ENCODE measurements around the gene CETN3.
"Not testable (repeated sequence)": the region's sequence is repeated elsewhere in the genome, so short reads cannot be mapped to it uniquely, and the experiment has no call there.

CETN3 gene

DNA sequence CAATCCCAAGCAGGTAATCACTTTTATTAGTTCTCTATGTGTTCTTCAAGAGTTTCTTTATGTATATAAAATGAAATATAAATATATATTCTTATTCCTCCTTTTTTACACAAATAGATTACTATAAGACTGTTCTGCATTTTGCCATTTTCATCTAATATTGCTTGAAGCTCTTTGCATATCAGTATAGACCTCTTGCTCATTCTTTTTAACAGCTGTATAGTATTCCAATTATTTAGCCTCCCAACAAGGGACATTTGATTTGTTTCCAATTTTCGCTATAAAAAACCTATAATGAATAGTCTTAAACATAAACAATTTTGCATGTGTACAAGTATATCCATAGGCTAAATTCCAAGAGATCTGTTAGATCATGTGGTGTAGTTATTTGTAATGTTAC is 25.2 kb downstream of the CETN3 start:
- no peaks in the 10 kb centered on the region for H3K9me3 ChIP-seq (ENCODE audit: control insufficient read depth, low read length)
- H3K27me3 ChIP-seq (ENCODE audit: control insufficient read depth, insufficient read depth, low read length, poor library complexity, severe bottlenecking) = no peaks in the 10 kb centered on the region

GRCh38 chr5:90383903-90384302 is 25.7 kb downstream of the CETN3 start:
- 77% methylated on average over 2 of the region's 2 CpGs; no CpG with 5 or more reads in 1 of the 2 experiments for WGBS, 2 experiments

More for the DNA sequence above, 25.2 kb downstream of the CETN3 start:
- H3K4me1 ChIP-seq (ENCODE audit: control insufficient read depth, insufficient read depth, low read length) = no peaks in the 10 kb centered on the region
- H3K36me3 ChIP-seq (ENCODE audit: control insufficient read depth, insufficient read depth, low read length) = no peaks in the 10 kb centered on the region
- no CpG with 5 or more reads among the region's 1 CpG for WGBS, 2 experiments
- H3K4me3 ChIP-seq (ENCODE audit: insufficient read depth, low read depth, low read length) = no peak overlapping the region
- H3K27ac ChIP-seq (ENCODE audit: insufficient read depth, low read depth, low read length, poor library complexity, severe bottlenecking) = no peak overlapping the region

DNA sequence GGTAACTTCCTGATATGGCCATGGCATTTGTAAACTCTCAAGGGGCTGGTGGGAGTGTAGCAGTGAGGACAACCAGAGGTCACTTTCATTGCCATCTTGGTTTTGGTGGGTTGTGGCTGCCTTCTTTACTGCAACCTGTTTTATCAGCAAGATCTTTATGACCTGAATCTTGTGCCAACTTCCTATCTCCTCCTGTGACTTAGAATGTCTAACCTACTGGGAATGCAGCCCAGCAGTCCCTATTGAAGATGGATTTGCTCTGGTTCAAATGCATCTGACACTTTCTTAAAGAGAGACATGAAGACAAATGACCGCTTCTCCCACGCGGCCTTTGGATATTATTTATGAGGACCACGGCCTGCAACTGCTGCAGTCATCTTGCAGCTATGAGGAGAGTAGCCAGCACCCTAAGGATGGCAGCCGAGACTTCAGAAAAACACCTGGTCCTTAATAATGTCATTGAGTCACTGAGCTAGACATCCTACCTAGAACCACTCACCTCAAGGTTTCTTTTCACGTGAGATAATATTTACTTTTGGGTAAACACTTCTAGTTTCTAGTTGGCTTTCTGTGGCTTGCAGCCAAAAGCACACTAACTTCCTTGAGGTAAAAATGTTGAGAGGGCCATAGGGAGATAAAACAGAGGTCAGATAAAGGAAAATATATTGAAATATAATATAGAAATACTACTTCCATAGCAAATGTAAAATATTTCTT is 28.2 kb downstream of the CETN3 start:
- Histone ChIP-seq H3K27ac (ENCODE audit: insufficient read depth, low read depth, low read length, poor library complexity, severe bottlenecking) (no peak overlapping the region), H3K4me3 (ENCODE audit: insufficient read depth, low read depth, low read length) (no peak overlapping the region), H3K4me1 (ENCODE audit: control insufficient read depth, insufficient read depth, low read length) (no peaks in the 10 kb centered on the region), H3K9me3 (ENCODE audit: control insufficient read depth, low read length) (no peaks in the 10 kb centered on the region), H3K36me3 (ENCODE audit: control insufficient read depth, insufficient read depth, low read length) (no peaks in the 10 kb centered on the region), H3K27me3 (ENCODE audit: control insufficient read depth, insufficient read depth, low read length, poor library complexity, severe bottlenecking) (no peaks in the 10 kb centered on the region)
- WGBS, 2 experiments = 94 to 96% methylated on average over 6 of the region's 6 CpGs

More at GRCh38 chr5:90383903-90384302, 25.7 kb downstream of the CETN3 start:
- Histone ChIP-seq H3K4me3 (ENCODE audit: insufficient read depth, low read depth, low read length) (no peak overlapping the region), H3K9me3 (ENCODE audit: control insufficient read depth, low read length) (no peaks in the 10 kb centered on the region), H3K27ac (ENCODE audit: insufficient read depth, low read depth, low read length, poor library complexity, severe bottlenecking) (no peak overlapping the region), H3K27me3 (ENCODE audit: control insufficient read depth, insufficient read depth, low read length, poor library complexity, severe bottlenecking) (no peaks in the 10 kb centered on the region), H3K4me1 (ENCODE audit: control insufficient read depth, insufficient read depth, low read length) (no peaks in the 10 kb centered on the region), H3K36me3 (ENCODE audit: control insufficient read depth, insufficient read depth, low read length) (no peaks in the 10 kb centered on the region)

DNA sequence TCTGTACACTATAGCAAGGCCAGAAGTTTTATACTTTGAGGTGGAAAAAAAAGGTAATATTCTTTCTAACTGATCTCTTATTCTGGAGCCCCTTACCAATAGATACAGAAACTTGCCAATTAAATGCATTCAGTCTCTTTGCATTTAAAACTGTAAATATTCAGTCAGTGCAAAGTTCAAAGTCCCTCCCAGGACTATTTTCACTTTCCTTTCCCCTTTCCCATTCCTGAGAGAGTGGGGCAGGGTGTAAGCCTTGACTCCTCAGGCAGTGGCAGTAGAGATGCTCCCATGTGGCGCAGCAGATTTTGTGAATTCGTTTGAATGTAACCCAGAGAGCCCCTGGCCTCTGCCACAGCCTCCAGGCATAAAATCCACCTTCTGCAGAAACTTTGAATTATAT is 29.9 kb downstream of the CETN3 start:
- no peaks in the 10 kb centered on the region for H3K4me1 ChIP-seq (ENCODE audit: control insufficient read depth, insufficient read depth, low read length)
- H3K27me3 ChIP-seq (ENCODE audit: control insufficient read depth, insufficient read depth, low read length, poor library complexity, severe bottlenecking) = no peaks in the 10 kb centered on the region
- no peak overlapping the region for H3K27ac ChIP-seq (ENCODE audit: insufficient read depth, low read depth, low read length, poor library complexity, severe bottlenecking)
- no peak overlapping the region for H3K4me3 ChIP-seq (ENCODE audit: insufficient read depth, low read depth, low read length)
- WGBS, 2 experiments = 86% methylated on average over 2 of the region's 2 CpGs
- H3K9me3 ChIP-seq (ENCODE audit: control insufficient read depth, low read length) = no peaks in the 10 kb centered on the region
- no peaks in the 10 kb centered on the region for H3K36me3 ChIP-seq (ENCODE audit: control insufficient read depth, insufficient read depth, low read length)

DNA sequence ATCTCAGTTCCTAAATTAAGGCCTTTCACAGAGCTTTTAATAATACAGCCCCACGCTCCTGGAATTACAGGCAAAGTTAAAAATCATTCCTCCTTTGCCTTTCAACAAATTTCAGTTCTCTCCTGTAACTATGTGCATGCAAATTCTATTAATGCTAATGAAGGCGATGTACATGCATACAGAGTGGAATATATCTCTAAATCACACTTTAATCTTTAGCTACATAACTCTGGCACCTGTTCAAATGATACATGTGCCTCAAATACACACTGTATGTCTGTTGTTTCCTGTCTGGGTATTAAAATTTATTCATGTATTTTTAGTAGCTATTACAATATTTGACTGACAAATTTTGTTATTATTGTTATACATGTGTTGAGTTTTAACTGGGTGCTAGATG is 30.8 kb downstream of the CETN3 start:
- Histone ChIP-seq H3K4me3 (ENCODE audit: insufficient read depth, low read depth, low read length) (no peak overlapping the region), H3K27ac (ENCODE audit: insufficient read depth, low read depth, low read length, poor library complexity, severe bottlenecking) (no peak overlapping the region), H3K9me3 (ENCODE audit: control insufficient read depth, low read length) (no peaks in the 10 kb centered on the region), H3K27me3 (ENCODE audit: control insufficient read depth, insufficient read depth, low read length, poor library complexity, severe bottlenecking) (no peaks in the 10 kb centered on the region), H3K4me1 (ENCODE audit: control insufficient read depth, insufficient read depth, low read length) (no peaks in the 10 kb centered on the region), H3K36me3 (ENCODE audit: control insufficient read depth, insufficient read depth, low read length) (no peaks in the 10 kb centered on the region)
- WGBS, 2 experiments = 90 to 100% methylated on average over 1 to 2 of the region's 2 CpGs

DNA sequence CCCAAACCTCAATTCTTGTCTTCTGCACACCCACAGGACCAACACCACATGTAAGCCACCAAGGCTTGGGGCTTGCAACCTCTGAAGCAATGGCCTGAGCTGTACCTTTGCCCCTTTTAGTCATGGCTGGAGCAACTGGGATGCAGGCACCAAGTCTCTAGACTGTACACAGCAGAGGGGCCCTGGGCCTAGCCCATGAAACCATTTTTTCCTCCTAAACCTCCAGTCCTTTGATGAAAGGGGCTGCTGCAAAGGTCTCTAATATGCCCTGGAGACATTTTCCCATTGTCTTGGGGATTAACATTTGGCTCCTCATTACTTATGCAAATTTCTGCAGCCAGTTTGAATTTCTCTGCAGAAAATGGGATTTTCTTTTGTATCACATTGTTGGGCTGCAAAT is 38.3 kb downstream of the CETN3 start:
- H3K9me3 ChIP-seq (ENCODE audit: control insufficient read depth, low read length); H3K4me3 ChIP-seq (ENCODE audit: insufficient read depth, low read depth, low read length); H3K27ac ChIP-seq (ENCODE audit: insufficient read depth, low read depth, low read length, poor library complexity, severe bottlenecking); H3K27me3 ChIP-seq (ENCODE audit: control insufficient read depth, insufficient read depth, low read length, poor library complexity, severe bottlenecking); H3K36me3 ChIP-seq (ENCODE audit: control insufficient read depth, insufficient read depth, low read length); H3K4me1 ChIP-seq (ENCODE audit: control insufficient read depth, insufficient read depth, low read length): not testable (repeated sequence)

DNA sequence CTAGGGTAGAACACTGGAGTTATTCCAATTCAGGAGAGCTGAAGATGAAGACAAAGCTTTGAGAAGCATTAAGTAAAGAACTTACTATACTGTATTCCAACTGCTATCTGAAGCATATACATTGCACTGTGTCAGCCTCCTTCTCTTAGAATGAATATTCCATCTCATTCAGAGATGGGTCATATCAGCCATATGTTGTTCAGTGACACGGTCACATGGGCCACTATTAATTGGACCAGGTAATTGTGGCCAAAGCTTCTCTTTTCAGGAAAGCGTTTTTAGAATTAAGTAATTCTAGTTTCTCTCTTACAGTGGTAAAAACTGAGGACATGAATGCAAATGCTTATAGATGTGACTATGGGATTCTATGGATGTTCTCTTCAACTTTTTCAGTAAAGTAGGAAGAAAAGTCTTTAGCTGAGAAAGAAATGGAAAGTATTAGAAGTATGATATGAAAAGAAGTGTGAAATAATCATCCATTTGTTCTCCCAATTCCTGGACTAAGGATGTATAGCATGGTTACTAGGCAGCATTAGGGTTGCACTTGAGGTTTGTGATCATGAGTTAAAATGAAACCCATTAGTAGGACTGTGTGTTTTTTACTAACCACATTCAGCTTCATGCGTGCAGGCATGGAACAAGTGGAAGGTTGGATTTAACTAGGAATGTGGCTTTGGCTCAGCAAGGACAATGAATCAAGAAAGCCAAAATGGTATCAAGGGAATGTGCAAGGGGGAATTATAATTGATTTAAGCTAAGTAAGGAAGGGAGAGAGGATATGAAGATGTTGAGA is 40.9 kb downstream of the CETN3 start:
- H3K27ac ChIP-seq (ENCODE audit: insufficient read depth, low read depth, low read length, poor library complexity, severe bottlenecking) = no peak overlapping the region
- H3K36me3 ChIP-seq (ENCODE audit: control insufficient read depth, insufficient read depth, low read length) = no peaks in the 10 kb centered on the region
- 97 to 98% methylated on average over 3 of the region's 3 CpGs for WGBS, 2 experiments
- H3K9me3 ChIP-seq (ENCODE audit: control insufficient read depth, low read length) = no peaks in the 10 kb centered on the region
- H3K4me3 ChIP-seq (ENCODE audit: insufficient read depth, low read depth, low read length) = no peak overlapping the region
- H3K4me1 ChIP-seq (ENCODE audit: control insufficient read depth, insufficient read depth, low read length) = no peaks in the 10 kb centered on the region
- no peaks in the 10 kb centered on the region for H3K27me3 ChIP-seq (ENCODE audit: control insufficient read depth, insufficient read depth, low read length, poor library complexity, severe bottlenecking)

- 93% methylated on average over 1 of the region's 1 CpG; no CpG with 5 or more reads in 1 of the 2 experiments for WGBS, 2 experiments
- Histone ChIP-seq H3K27ac (ENCODE audit: insufficient read depth, low read depth, low read length, poor library complexity, severe bottlenecking) (no peak overlapping the region), H3K4me3 (ENCODE audit: insufficient read depth, low read depth, low read length) (no peak overlapping the region), H3K9me3 (ENCODE audit: control insufficient read depth, low read length) (no peaks in the 10 kb centered on the region), H3K36me3 (ENCODE audit: control insufficient read depth, insufficient read depth, low read length) (no peaks in the 10 kb centered on the region), H3K4me1 (ENCODE audit: control insufficient read depth, insufficient read depth, low read length) (no peaks in the 10 kb centered on the region), H3K27me3 (ENCODE audit: control insufficient read depth, insufficient read depth, low read length, poor library complexity, severe bottlenecking) (no peaks in the 10 kb centered on the region)
Measured at GRCh38 chr5:90367879-90368278, 41.7 kb downstream of the CETN3 start.

- 64 to 77% methylated on average over 3 of the region's 3 CpGs for WGBS, 2 experiments
- Histone ChIP-seq H3K9me3 (ENCODE audit: control insufficient read depth, low read length) (no peaks in the 10 kb centered on the region), H3K27ac (ENCODE audit: insufficient read depth, low read depth, low read length, poor library complexity, severe bottlenecking) (no peak overlapping the region), H3K4me3 (ENCODE audit: insufficient read depth, low read depth, low read length) (no peak overlapping the region), H3K4me1 (ENCODE audit: control insufficient read depth, insufficient read depth, low read length) (no peaks in the 10 kb centered on the region), H3K27me3 (ENCODE audit: control insufficient read depth, insufficient read depth, low read length, poor library complexity, severe bottlenecking) (no peaks in the 10 kb centered on the region), H3K36me3 (ENCODE audit: control insufficient read depth, insufficient read depth, low read length) (no peaks in the 10 kb centered on the region)
Measured at GRCh38 chr5:90366948-90367347, 42.6 kb downstream of the CETN3 start.

DNA sequence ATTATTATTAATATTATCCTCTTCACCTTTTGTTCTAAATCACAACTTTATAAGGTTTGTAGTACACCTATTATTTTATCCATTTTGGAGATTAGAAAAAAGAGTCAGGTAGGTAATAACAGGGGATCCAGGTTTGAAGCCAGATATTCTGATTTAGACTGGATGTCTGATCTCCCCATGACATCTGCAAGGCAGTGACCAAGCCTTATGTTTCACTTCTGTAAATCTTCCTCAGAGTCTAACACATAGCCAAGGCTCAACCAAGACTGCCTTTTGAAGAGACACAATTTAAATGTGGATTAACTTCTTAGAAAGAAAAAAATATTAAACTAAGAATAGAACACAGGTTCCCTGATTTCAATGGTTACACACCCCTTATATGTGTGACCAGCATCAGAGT is 44.2 kb downstream of the CETN3 start:
- H3K27me3 ChIP-seq (ENCODE audit: control insufficient read depth, insufficient read depth, low read length, poor library complexity, severe bottlenecking) = no peaks in the 10 kb centered on the region
- no peaks in the 10 kb centered on the region for H3K4me1 ChIP-seq (ENCODE audit: control insufficient read depth, insufficient read depth, low read length)
- H3K9me3 ChIP-seq (ENCODE audit: control insufficient read depth, low read length) = no peaks in the 10 kb centered on the region
- H3K4me3 ChIP-seq (ENCODE audit: insufficient read depth, low read depth, low read length) = no peak overlapping the region
- no peak overlapping the region for H3K27ac ChIP-seq (ENCODE audit: insufficient read depth, low read depth, low read length, poor library complexity, severe bottlenecking)
- no peaks in the 10 kb centered on the region for H3K36me3 ChIP-seq (ENCODE audit: control insufficient read depth, insufficient read depth, low read length)
